Measurements from ENCODE around the gene SNAPC4. TPM values are rescaled to one million over a fixed set of nuclear protein-coding genes. Genes with fewer than 3 reads are reported as not detected.

Gene SNAPC4
- total RNA-seq, 1 experiment from 2014 or later: 29.7 TPM

DNA sequence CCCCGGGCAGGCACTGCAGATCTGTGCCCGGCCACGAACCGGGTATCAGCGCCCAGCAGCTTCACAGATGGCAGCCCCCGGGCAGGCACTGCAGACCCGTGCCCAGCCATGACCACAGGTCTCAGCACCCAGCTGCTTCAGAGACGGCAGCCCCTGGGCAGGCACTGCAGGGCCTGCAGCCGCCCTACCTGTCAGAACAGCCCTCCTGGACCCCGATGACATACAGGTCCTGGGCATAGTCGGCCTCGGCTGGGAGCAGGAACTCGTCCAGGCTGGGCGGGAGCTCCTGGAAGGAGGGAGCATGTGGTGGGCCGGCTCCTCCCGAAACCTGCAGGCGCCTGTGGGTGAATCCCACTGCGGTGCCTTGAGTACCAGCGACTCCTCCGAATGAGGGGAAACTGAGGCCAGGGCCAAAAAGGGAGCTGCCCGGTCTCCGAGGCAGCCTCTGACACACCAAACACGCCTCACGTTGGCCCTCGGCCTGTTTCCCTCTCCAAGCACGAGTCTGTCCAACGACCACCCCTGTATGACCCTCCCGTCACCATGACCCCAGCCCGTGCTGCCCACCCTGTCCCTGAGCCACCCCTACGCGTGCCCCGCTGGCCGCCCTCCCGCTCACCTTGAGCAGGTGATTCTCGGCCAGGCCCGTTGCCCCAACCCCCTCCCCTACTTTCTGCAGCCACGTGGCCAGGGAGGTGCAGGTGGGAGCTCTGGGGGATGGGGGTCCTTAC, 34.0 kb upstream of the SNAPC4 start:
- peaks cover 16 to 18% of the 10 kb centered on the region in 2 experiments for H3K4me1 Mint-ChIP-seq
- H4K20me1 ChIP-seq (ENCODE audit: control insufficient read depth, insufficient read depth, insufficient read length): no peaks in the 10 kb centered on the region

More for the DNA sequence above, 34.0 kb upstream of the SNAPC4 start:
- no peaks in the 10 kb centered on the region for H3K27me3 ChIP-seq (ENCODE audit: insufficient read depth, low read length)
- H3K4ac ChIP-seq (ENCODE audit: low read depth, low read length): no peak overlapping the region
- no peak for DNase-seq
- no peak overlapping the region for H2AK5ac ChIP-seq (ENCODE audit: insufficient read length, low read length)
- no peak overlapping the region for H3K14ac ChIP-seq (ENCODE audit: insufficient read depth, low read length)
- H3K36me3 Mint-ChIP-seq (ENCODE audit: insufficient read depth in 1 of 3, low read depth in 3 of 3): peaks cover 4 to 18% (median 18%) of the 10 kb centered on the region in 3 experiments; a peak in 6 of 7 replicates
- no peak overlapping the region for H2BK12ac ChIP-seq (ENCODE audit: insufficient read length, low read depth, low read length)
- H3K4me1 ChIP-seq (ENCODE audit: insufficient read depth, low read length): no peaks in the 10 kb centered on the region
- no peak overlapping the region for H2BK5ac ChIP-seq (ENCODE audit: insufficient read length, low read length)
- H3K79me1 ChIP-seq (ENCODE audit: insufficient read depth, low read depth, low read length, poor library complexity, severe bottlenecking): peaks cover 2% of the 10 kb centered on the region
- H3K23ac ChIP-seq (ENCODE audit: insufficient read length, low read depth, low read length): no peak overlapping the region
- H3K79me2 ChIP-seq (ENCODE audit: insufficient read depth, low read length): peaks cover 5% of the 10 kb centered on the region; the same call in 1 of the 2 replicates
- H3K27me3 Mint-ChIP-seq (ENCODE audit: low read depth): no peaks in the 10 kb centered on the region
- H3K23me2 ChIP-seq (ENCODE audit: insufficient read length, low read depth, low read length, poor library complexity, severe bottlenecking): peaks cover 10% of the 10 kb centered on the region
- H2BK20ac ChIP-seq (ENCODE audit: low read depth, low read length, poor library complexity, severe bottlenecking): no peak overlapping the region
- TF ChIP-seq, protein P1, sequence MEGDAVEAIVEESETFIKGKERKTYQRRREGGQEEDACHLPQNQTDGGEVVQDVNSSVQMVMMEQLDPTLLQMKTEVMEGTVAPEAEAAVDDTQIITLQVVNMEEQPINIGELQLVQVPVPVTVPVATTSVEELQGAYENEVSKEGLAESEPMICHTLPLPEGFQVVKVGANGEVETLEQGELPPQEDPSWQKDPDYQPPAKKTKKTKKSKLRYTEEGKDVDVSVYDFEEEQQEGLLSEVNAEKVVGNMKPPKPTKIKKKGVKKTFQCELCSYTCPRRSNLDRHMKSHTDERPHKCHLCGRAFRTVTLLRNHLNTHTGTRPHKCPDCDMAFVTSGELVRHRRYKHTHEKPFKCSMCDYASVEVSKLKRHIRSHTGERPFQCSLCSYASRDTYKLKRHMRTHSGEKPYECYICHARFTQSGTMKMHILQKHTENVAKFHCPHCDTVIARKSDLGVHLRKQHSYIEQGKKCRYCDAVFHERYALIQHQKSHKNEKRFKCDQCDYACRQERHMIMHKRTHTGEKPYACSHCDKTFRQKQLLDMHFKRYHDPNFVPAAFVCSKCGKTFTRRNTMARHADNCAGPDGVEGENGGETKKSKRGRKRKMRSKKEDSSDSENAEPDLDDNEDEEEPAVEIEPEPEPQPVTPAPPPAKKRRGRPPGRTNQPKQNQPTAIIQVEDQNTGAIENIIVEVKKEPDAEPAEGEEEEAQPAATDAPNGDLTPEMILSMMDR (conservative IDR thresholded peaks at IDR 0.05): no peak
- H2BK15ac ChIP-seq (ENCODE audit: low read depth, low read length): no peak overlapping the region
- H3K18ac ChIP-seq (ENCODE audit: insufficient read length, low read depth, low read length): no peak overlapping the region
- H3K4me3 Mint-ChIP-seq: no peak overlapping the region
- H4K5ac ChIP-seq (ENCODE audit: insufficient read length, low read depth, low read length): no peak overlapping the region
- no CpG with 5 or more reads among the region's 37 CpGs for WGBS (ENCODE audit: extremely low coverage, insufficient read length, low lambda C conversion rate)
- H4K8ac ChIP-seq (replicated peaks; ENCODE audit: insufficient read length, low read depth, low read length): no peak overlapping the region
- no peak overlapping the region; a peak in 1 of 7 replicates for H3K27ac Mint-ChIP-seq
- H2AFZ ChIP-seq (ENCODE audit: low read length): no peak overlapping the region
- no peaks in the 10 kb centered on the region for H3K9me3 ChIP-seq (ENCODE audit: control insufficient read depth, low read depth, low read length)
- no peak overlapping the region for H2BK120ac ChIP-seq (ENCODE audit: low read depth, low read length, poor library complexity, severe bottlenecking)
- no peak overlapping the region for H3K4me2 ChIP-seq (ENCODE audit: insufficient read depth, insufficient read length, low read length)
- no peaks in the 10 kb centered on the region for H3K9me3 Mint-ChIP-seq
- H4K91ac ChIP-seq (ENCODE audit: insufficient read length, low read depth, low read length): no peak overlapping the region
- H3K9ac ChIP-seq (ENCODE audit: extremely low read depth, insufficient read length, low read length): no peak overlapping the region
- H3K27ac ChIP-seq (ENCODE audit: insufficient read length, low read depth, low read length): no peak overlapping the region
- H3K56ac ChIP-seq (ENCODE audit: insufficient read length, low read depth, low read length): no peak overlapping the region
- H3T11ph ChIP-seq (ENCODE audit: low read length): no peak overlapping the region
